Stimulated activated CD8-positive, alpha-beta memory T cell treated with anti-CD3 and anti-CD28 coated beads, Interleukin-15, amount 100 ng/mL, for 4 hours (primary cell): ENCODE results near the gene INSL4.

Experiments
- DNase-seq, 2 donors: peaks; one replicate each; pipeline ENCODE4 v3.0.0-alpha.2; 2020; ENCODE audit warnings: low read depth in 2 of 2

Gene INSL4

GRCh38 chr9:5231212-5231611, at the start of gene INSL4:
Gene INSL4 (plus strand): TSS chr9:5231419. CDS start chr9:5231524, 105 bp downstream.
- DNase-seq = no peak

- DNase-seq = no peak
These were observed 46.4 kb upstream of the INSL4 start for GRCh38 chr9:5184776-5185175.

- no peak for DNase-seq
These were observed 45.9 kb upstream of the INSL4 start, which contains the start of gene INSL6 for GRCh38 chr9:5185220-5185840. Gene INSL6 (minus strand): TSS chr9:5185639. CDS start chr9:5185602, 37 bp downstream.

- peak in 1 of 2 donors; percentile 26 for DNase-seq
These were observed 44.6 kb upstream of the INSL4 start for GRCh38 chr9:5186416-5187169.

GRCh38 chr9:5188060-5188984, 42.9 kb upstream of the INSL4 start:
- no peak for DNase-seq

GRCh38 chr9:5191985-5192384, 39.2 kb upstream of the INSL4 start:
- DNase-seq = no peak

GRCh38 chr9:5193345-5193744, 37.9 kb upstream of the INSL4 start:
- DNase-seq = no peak

- DNase-seq = no peak
These were observed 35.8 kb upstream of the INSL4 start for GRCh38 chr9:5195463-5195862.

GRCh38 chr9:5205071-5205470, 26.1 kb upstream of the INSL4 start:
- DNase-seq = no peak

- no peak for DNase-seq
These were observed 665 bp upstream of the INSL4 start for GRCh38 chr9:5230554-5230953.

GRCh38 chr9:5263351-5264218, 32.4 kb downstream of the INSL4 start:
- DNase-seq = no peak

- DNase-seq = no peak
These were observed 33.0 kb downstream of the INSL4 start for GRCh38 chr9:5264219-5264595.

- no peak for DNase-seq
These were observed 34.7 kb downstream of the INSL4 start for GRCh38 chr9:5265939-5266338.

- no peak for DNase-seq
These were observed 38.1 kb downstream of the INSL4 start for GRCh38 chr9:5269249-5269715.

- DNase-seq = no peak
These were observed 43.6 kb downstream of the INSL4 start for GRCh38 chr9:5274770-5275169.

- DNase-seq = no peak
These were observed 47.3 kb downstream of the INSL4 start for GRCh38 chr9:5278486-5278885.
